ENCODE measurements around the gene EYA2.

DNA sequence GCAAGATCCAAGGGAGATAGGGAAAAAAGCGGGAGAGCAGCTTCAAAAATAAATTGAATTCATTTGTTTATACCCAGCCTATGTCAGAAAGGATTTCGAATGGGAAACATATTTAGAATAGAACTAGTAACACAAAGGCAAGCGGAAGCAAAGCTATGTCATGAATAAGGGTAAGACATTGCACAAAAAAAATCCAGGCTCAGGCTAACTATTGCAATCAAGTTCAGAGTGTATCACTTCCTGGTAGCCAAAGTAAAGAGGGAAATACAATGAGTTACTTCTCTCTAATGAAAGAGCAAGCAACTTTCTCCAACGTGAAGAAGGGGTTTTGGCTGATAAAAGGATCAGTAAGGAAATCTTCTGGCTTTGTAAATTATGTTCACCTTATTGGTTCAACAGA, 249.0 kb downstream of the EYA2 start:
- TF ChIP-seq CTCF (optimal IDR thresholded peaks at IDR 0.05 in 1 of 3, IDR thresholded peaks at IDR 0.05 in 1 of 3, conservative IDR thresholded peaks at IDR 0.05 in 1 of 3; ENCODE audit: extremely low read depth in 1 of 3, insufficient read depth in 2 of 3, low read length in 3 of 3), result no peak
- TF ChIP-seq EZH2 (IDR thresholded peaks at IDR 0.05; ENCODE audit: low read length), result no peak
